Glutamatergic neuron (in vitro differentiated cells): Measurements from ENCODE around the gene SP8. TPM values are rescaled to one million over a fixed set of nuclear protein-coding genes. Genes with fewer than 3 reads are reported as not detected.

Experiments used
- DNase-seq: peaks from one replicate; pipeline ENCODE4 v3.0.0; 2022
- H3K27ac Mint-ChIP-seq: one replicate; pipeline ENCODE4 v1.8.0; 2020; ENCODE audit warnings: mild to moderate bottlenecking, mixed read lengths, inconsistent platforms; ENCODE audit not compliant: unreplicated experiment
- H3K27me3 Mint-ChIP-seq: one replicate; pipeline ENCODE4 v1.8.0; 2020; ENCODE audit warnings: mild to moderate bottlenecking, moderate library complexity, mixed read lengths, inconsistent platforms; ENCODE audit not compliant: unreplicated experiment
- H3K36me3 Mint-ChIP-seq: one replicate; pipeline ENCODE4 v1.8.0; 2020; ENCODE audit warnings: mild to moderate bottlenecking, mixed read lengths, inconsistent platforms; ENCODE audit not compliant: unreplicated experiment
- H3K4me1 Mint-ChIP-seq: one replicate; pipeline ENCODE4 v1.8.0; 2020; ENCODE audit warnings: mild to moderate bottlenecking, low read depth, mixed read lengths, inconsistent platforms; ENCODE audit not compliant: unreplicated experiment
- H3K4me3 Mint-ChIP-seq: one replicate; pipeline ENCODE4 v1.8.0; 2020; ENCODE audit warnings: mild to moderate bottlenecking, mixed read lengths, inconsistent platforms; ENCODE audit not compliant: unreplicated experiment
- H3K9me3 Mint-ChIP-seq: one replicate; pipeline ENCODE4 v1.8.0; 2020; ENCODE audit warnings: mild to moderate bottlenecking, moderate library complexity, mixed read lengths, inconsistent platforms; ENCODE audit not compliant: unreplicated experiment
- total RNA-seq: library from RNA; stranded (reverse); fragmentation: NEBNext Ultra II Directional; extraction: Animal tissue kit (Norgen Biotek cat#: 25700); gene quantifications from one replicate; pipeline ENCODE4 v1.2.1, GENCODE V29; 2021; ENCODE audit not compliant: unreplicated experiment
- TF ChIP-seq, protein P1 (sequence below): fragments of 200-600 bp; sonication (generic); IDR thresholded peaks from one replicate; pipeline ENCODE4 v1.5.0; 2021; ENCODE audit not compliant: partially characterized antibody, unreplicated experiment

The SP8 gene
- total RNA-seq, 1 donor from 2014 or later = not detected

DNA sequence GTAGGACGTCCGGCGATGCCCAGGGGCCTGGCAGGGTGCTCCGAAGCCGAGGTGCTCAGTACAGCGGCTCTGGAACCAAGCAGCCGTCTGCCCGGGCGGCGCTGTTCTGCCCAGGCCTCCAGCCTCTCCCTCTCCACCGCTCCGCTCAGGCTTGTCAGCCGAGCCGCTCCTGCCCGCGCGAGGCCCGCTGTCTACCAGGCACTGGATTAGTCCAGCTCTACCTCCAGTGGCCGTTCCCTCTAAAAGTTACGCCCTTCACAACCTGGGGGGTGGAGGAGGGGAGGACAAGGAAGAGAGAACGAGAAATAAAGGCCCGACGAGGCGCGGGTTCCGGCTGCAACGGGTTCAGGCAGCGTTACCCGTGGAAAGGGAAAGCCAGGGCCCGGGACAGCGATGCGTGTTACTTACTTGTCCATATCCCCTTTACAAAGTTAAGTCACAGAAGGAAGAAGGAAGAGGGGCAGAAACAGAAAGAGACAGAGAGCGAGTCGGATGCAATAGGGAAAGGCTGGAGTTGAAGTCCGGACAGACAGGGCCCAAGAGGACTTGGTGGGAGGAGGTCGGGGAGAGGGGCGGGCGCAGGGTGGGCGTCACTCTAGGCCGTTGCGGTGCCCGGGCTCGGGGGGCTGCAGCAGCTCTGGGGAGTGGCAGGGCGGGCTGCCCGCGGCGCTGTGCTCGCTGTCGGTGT is 2.8 kb downstream of the SP8 start:
- Mint-ChIP-seq H3K4me1 (peaks cover 8% of the 10 kb centered on the region), H3K9me3 (peaks cover 9% of the 10 kb centered on the region), H3K27ac (peak overlapping the region; percentile 84), H3K36me3 (no peaks in the 10 kb centered on the region), H3K27me3 (peaks cover 27% of the 10 kb centered on the region), H3K4me3 (peak overlapping the region; percentile 81)
- TF ChIP-seq, protein P1, sequence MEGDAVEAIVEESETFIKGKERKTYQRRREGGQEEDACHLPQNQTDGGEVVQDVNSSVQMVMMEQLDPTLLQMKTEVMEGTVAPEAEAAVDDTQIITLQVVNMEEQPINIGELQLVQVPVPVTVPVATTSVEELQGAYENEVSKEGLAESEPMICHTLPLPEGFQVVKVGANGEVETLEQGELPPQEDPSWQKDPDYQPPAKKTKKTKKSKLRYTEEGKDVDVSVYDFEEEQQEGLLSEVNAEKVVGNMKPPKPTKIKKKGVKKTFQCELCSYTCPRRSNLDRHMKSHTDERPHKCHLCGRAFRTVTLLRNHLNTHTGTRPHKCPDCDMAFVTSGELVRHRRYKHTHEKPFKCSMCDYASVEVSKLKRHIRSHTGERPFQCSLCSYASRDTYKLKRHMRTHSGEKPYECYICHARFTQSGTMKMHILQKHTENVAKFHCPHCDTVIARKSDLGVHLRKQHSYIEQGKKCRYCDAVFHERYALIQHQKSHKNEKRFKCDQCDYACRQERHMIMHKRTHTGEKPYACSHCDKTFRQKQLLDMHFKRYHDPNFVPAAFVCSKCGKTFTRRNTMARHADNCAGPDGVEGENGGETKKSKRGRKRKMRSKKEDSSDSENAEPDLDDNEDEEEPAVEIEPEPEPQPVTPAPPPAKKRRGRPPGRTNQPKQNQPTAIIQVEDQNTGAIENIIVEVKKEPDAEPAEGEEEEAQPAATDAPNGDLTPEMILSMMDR = no peak
- DNase-seq = peak; percentile 57

DNA sequence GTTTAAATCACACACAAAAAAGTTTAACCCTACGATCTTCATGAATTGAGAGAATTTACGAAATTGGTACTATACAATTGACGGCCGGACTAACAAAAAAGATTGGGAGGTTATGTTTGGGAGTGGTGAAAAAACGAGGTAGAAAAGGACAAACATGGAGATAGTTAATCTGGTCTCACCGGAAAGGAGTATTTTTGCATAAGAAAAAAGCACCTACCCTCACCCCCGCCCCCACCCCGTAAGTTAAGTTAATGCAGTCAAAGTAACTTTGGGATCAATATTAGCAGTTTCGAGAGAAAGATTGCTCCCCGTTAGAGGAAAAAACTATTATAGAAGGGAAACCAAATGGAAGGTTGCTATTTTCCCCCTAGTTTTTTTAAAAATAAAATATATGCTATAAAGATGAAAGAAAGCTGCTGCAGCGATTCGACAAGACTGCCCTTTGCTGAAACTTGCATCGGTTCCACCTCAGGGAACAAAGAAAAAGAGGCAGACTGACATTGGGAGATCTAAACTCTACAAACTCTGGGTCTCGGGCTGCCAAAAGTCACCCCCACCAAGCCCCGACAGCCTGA is 3.5 kb downstream of the SP8 start:
- Mint-ChIP-seq H3K4me3 (peak overlapping the region; percentile 81), H3K27me3 (peaks cover 26% of the 10 kb centered on the region), H3K36me3 (no peaks in the 10 kb centered on the region), H3K9me3 (peaks cover 9% of the 10 kb centered on the region), H3K4me1 (peaks cover 8% of the 10 kb centered on the region), H3K27ac (no peak overlapping the region)
- no peak for DNase-seq
- TF ChIP-seq, protein P1 = no peak

DNA sequence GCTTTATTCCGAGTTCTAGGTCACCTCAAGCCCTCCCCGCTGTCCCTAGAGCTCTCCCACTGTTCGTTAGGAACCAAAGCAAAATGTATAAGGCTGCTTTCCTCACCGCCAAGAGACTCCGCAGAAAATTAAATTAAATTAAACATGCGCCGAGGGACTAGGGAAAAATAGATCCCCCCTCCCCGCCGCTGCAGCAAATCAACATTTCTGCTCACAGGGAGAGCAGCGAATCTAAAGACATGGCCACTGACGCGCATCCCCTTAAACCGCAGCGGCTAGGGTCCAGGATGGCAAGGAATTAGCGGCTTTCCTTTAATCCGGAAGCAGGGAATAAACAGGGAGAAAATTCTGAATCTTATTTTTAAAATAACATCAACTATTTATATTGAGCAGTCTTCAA is 7.6 kb downstream of the SP8 start:
- Mint-ChIP-seq H3K9me3 (peaks cover 3% of the 10 kb centered on the region), H3K4me3 (peak overlapping the region; percentile 80), H3K27ac (no peak overlapping the region), H3K36me3 (no peaks in the 10 kb centered on the region), H3K4me1 (peaks cover 3% of the 10 kb centered on the region), H3K27me3 (peaks cover 21% of the 10 kb centered on the region)
- DNase-seq = no peak
- TF ChIP-seq, protein P1 = no peak

DNA sequence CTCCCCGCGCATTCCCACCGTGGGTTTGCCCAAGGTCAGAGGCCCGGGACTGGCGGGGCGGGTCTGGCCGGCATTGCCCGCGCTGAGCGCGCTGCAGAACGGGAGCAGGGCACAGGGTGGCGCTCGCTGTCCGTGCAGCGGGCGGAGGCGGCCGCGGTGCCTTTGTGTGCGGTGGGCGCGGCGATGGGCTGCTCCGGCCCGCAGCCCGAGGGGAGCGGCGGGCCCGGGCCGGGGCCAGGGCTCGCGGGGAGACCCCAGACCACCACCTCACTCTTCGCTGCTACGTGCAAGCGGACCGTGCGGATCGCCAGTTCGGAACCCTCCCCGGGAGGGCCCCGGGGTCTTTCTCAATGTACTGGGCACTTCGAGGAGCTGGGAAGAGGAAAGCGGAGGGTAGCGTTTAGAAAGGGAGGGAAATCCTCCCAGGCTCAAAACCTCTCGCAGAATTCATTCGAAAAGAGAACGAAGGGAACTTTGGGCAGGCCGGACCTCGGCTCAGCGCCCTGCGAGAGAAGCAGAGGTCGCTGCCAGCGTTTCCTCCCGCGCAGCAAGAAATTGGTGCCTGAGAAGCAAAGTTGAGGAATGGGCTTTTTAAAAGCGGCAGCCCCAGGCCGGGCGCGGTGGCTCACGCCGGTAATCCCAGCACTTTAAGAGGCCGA is 8.5 kb downstream of the SP8 start:
- Mint-ChIP-seq H3K36me3 (no peaks in the 10 kb centered on the region), H3K9me3 (peaks cover 1% of the 10 kb centered on the region), H3K27ac (no peak overlapping the region), H3K4me3 (peak overlapping the region; percentile 90), H3K4me1 (peaks cover 3% of the 10 kb centered on the region), H3K27me3 (peaks cover 17% of the 10 kb centered on the region)
- TF ChIP-seq, protein P1 = peak; percentile 55
- peak; percentile 90 for DNase-seq
